ENCODE data around the gene BSPH1.

The BSPH1 gene, protein sequence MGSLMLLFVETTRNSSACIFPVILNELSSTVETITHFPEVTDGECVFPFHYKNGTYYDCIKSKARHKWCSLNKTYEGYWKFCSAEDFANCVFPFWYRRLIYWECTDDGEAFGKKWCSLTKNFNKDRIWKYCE

DNA sequence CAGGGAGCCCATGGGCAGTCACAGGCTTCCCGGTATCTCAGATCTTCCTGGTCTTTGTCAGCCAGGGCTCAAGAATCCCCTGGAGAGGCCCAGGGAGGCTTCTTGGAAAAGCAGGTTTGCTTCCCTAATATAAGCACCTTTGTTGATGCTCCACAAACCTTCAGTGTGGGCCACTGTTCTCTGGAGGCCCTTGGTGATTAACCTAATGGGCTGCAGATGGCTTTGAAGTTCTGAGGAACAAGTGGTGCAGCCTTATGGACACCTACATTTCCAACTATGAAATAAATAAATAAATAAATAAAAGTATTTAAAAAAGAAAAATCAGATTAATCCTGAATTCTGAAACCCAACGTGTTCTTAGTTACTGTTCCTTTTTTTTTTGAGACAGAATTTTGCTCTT is at the start of gene BSPH1:
TSS of gene BSPH1 (minus strand) at position 101 of the 400 bp plus-strand sequence. CDS start at position 12, 89 bp downstream.
- TF ChIP-seq CTCF (IDR thresholded peaks at IDR 0.05; ENCODE audit: low read depth, low read length) = no peak
- DNase-seq = no peak
- no peaks in the 10 kb centered on the region for H3K27me3 ChIP-seq (ENCODE audit: insufficient read depth, low read depth, severe bottlenecking)
- H3K36me3 ChIP-seq = no peaks in the 10 kb centered on the region
- peaks cover 4% of the 10 kb centered on the region for H3K9me3 ChIP-seq (ENCODE audit: severe bottlenecking)
- no peak within 1 kb of the TSS for H3K4me3 ChIP-seq (ENCODE audit: low read depth, low read length)
- H3K27ac ChIP-seq = no peak within 1 kb of the TSS

GRCh38 chr19:48036765-48037164 is 44.8 kb upstream of the BSPH1 start:
- Histone ChIP-seq H3K36me3 (peaks cover 41% of the 10 kb centered on the region), H3K9me3 (ENCODE audit: severe bottlenecking) (peaks cover 12% of the 10 kb centered on the region), H3K27me3 (ENCODE audit: insufficient read depth, low read depth, severe bottlenecking) (no peaks in the 10 kb centered on the region), H3K27ac (no peak overlapping the region), H3K4me3 (ENCODE audit: low read depth, low read length) (no peak overlapping the region)
- DNase-seq = no peak
- TF ChIP-seq CTCF (IDR thresholded peaks at IDR 0.05; ENCODE audit: low read depth, low read length) = no peak

GRCh38 chr19:48033604-48034003 is 41.6 kb upstream of the BSPH1 start:
- H3K27me3 ChIP-seq (ENCODE audit: insufficient read depth, low read depth, severe bottlenecking) = no peaks in the 10 kb centered on the region
- H3K36me3 ChIP-seq = peaks cover 29% of the 10 kb centered on the region
- H3K27ac ChIP-seq = no peak overlapping the region
- no peak overlapping the region for H3K4me3 ChIP-seq (ENCODE audit: low read depth, low read length)
- no peak for DNase-seq
- H3K9me3 ChIP-seq (ENCODE audit: severe bottlenecking) = peaks cover 12% of the 10 kb centered on the region
- no peak for TF ChIP-seq CTCF (IDR thresholded peaks at IDR 0.05; ENCODE audit: low read depth, low read length)

DNA sequence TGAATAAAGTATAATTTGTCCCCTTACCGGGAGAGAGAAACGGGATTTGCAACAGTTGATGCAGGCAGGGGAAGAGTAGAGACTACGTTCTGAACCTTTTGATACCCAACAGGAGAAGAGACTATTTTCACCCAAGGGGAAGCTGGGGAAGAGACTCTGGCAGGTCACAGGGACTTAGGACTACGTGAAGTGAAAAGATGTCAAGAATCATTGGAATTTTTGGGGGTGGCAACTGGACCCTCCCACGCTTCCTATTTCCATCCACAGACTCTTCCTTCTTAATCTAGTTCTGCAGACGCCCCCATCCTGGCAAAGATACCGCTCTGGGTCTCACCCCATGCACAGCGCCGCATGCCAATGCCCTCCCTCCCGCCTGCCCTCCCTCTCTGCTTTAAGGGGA is 38.1 kb upstream of the BSPH1 start:
- peaks cover 4% of the 10 kb centered on the region for H3K36me3 ChIP-seq
- DNase-seq = no peak
- TF ChIP-seq CTCF (IDR thresholded peaks at IDR 0.05; ENCODE audit: low read depth, low read length) = no peak
- H3K27ac ChIP-seq = peak overlapping the region; percentile 66
- no peaks in the 10 kb centered on the region for H3K9me3 ChIP-seq (ENCODE audit: severe bottlenecking)
- H3K4me3 ChIP-seq (ENCODE audit: low read depth, low read length) = peak overlapping the region; percentile 17
- H3K27me3 ChIP-seq (ENCODE audit: insufficient read depth, low read depth, severe bottlenecking) = no peaks in the 10 kb centered on the region

DNA sequence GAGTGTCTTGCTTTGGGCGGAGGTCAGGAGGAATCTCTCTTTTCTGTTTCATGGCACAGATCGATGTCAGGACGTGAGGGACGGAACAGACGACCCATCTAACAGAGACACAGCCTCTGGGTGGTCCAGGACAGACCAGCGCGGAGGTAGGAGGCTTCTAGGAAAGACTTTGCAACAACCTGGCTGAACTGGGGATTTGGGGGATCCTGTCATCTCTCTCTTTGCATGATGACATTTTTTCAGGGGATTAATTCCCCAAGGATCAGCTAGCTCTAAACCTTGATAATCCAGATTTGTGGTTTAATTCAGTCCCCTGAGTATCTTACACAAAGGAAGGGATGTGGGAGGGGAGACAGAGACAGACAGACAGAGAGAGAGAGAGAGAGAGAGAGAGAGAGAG is 37.5 kb upstream of the BSPH1 start:
- Histone ChIP-seq H3K9me3 (ENCODE audit: severe bottlenecking) (no peaks in the 10 kb centered on the region), H3K27me3 (ENCODE audit: insufficient read depth, low read depth, severe bottlenecking) (no peaks in the 10 kb centered on the region), H3K36me3 (peaks cover 4% of the 10 kb centered on the region), H3K27ac (peak overlapping the region; percentile 66), H3K4me3 (ENCODE audit: low read depth, low read length) (no peak overlapping the region)
- DNase-seq = peak; percentile 61
- TF ChIP-seq CTCF (IDR thresholded peaks at IDR 0.05; ENCODE audit: low read depth, low read length) = no peak

- DNase-seq = no peak
- H3K27me3 ChIP-seq (ENCODE audit: insufficient read depth, low read depth, severe bottlenecking) = no peaks in the 10 kb centered on the region
- no peak overlapping the region for H3K27ac ChIP-seq
- H3K36me3 ChIP-seq = no peaks in the 10 kb centered on the region
- no peaks in the 10 kb centered on the region for H3K9me3 ChIP-seq (ENCODE audit: severe bottlenecking)
- H3K4me3 ChIP-seq (ENCODE audit: low read depth, low read length) = no peak overlapping the region
- TF ChIP-seq CTCF (IDR thresholded peaks at IDR 0.05; ENCODE audit: low read depth, low read length) = no peak
These were observed 33.5 kb upstream of the BSPH1 start for GRCh38 chr19:48025480-48025879.
